OCI-LY7 (cell line): ENCODE data around the gene C10orf95. TPM values are rescaled to one million over a fixed set of nuclear protein-coding genes. Genes with fewer than 3 reads are reported as not detected.

Source experiments
- BruUV-seq: library from RNA; stranded (reverse); fragments of 400-500 nt; replicated peaks from 2 replicates; lab custom pipeline; 2021; lab: Mats Ljungman, UMichigan
- CTCF ChIA-PET: fragments of 300-600 bp; sonication (Branson Sonifier 250); formaldehyde crosslinking; loops from one replicate; lab custom pipeline; 2022; ENCODE audit warnings: antibody characterized with exemption; ENCODE audit not compliant: unreplicated experiment; lab: Charles Lee
- POLR2A ChIA-PET: fragments of 300-600 bp; sonication (Branson Sonifier 250); formaldehyde crosslinking; loops from one replicate; lab custom pipeline; 2022; ENCODE audit warnings: antibody characterized with exemption; lab: Charles Lee
- DNase-seq: peaks from one replicate; pipeline ENCODE4 v3.0.0-alpha.2; 2015; ENCODE audit warnings: low spot score
- H2AFZ ChIP-seq: fragments of 200-600 bp; sonication (generic), shearing (Covaris generic); 2 replicates; pipeline ENCODE4 v1.6.1; 2014; ENCODE audit warnings: mild to moderate bottlenecking, antibody characterized with exemption, low read length, moderate library complexity
- H3K27ac ChIP-seq: fragments of 200-600 bp; sonication (generic); 2 replicates; pipeline ENCODE4 v1.5.1; 2014; ENCODE audit warnings: mixed run types, low read depth, mild to moderate bottlenecking, moderate library complexity, low read length, inconsistent platforms; ENCODE audit not compliant: poor library complexity, severe bottlenecking
- H3K36me3 ChIP-seq: fragments of 200-600 bp; sonication (generic); 2 replicates; pipeline ENCODE4 v1.6.1; 2014; ENCODE audit warnings: mild to moderate bottlenecking, antibody characterized with exemption, low read length, moderate library complexity, mixed read lengths; ENCODE audit not compliant: insufficient read depth
- H3K4me1 ChIP-seq: fragments of 200-600 bp; sonication (generic); 2 replicates; pipeline ENCODE4 v1.5.1; 2014; ENCODE audit warnings: mild to moderate bottlenecking, low read length; ENCODE audit not compliant: insufficient read depth, poor library complexity, severe bottlenecking
- H3K4me2 ChIP-seq: fragments of 200-600 bp; sonication (generic); 2 replicates; pipeline ENCODE4 v1.6.1; 2014; ENCODE audit warnings: mild to moderate bottlenecking, low read length
- H3K4me3 ChIP-seq: fragments of 200-600 bp; sonication (generic); 2 replicates; pipeline ENCODE4 v1.5.1; 2014; ENCODE audit warnings: mild to moderate bottlenecking, low read depth, low read length; ENCODE audit not compliant: poor library complexity, severe bottlenecking
- H3K79me2 ChIP-seq: fragments of 200-600 bp; sonication (generic); 2 replicates; pipeline ENCODE4 v1.6.1; 2016; ENCODE audit warnings: low read depth, mild to moderate bottlenecking, low read length, moderate library complexity, mixed read lengths; ENCODE audit not compliant: insufficient read depth
- H3K9me2 ChIP-seq: fragments of 200-600 bp; sonication (generic); 2 replicates; pipeline ENCODE4 v1.6.1; 2016; ENCODE audit warnings: mild to moderate bottlenecking, low read length, mixed read lengths; ENCODE audit not compliant: insufficient read depth
- H3K9me3 ChIP-seq: fragments of 200-600 bp; sonication (generic); 2 replicates; pipeline ENCODE4 v1.6.1; 2014; ENCODE audit warnings: mild to moderate bottlenecking, mixed run types, low read length, mixed read lengths
- H4K20me1 ChIP-seq: fragments of 200-600 bp; sonication (generic); 2 replicates; pipeline ENCODE4 v1.6.1; 2014; ENCODE audit warnings: mild to moderate bottlenecking, antibody characterized with exemption, low read length, moderate library complexity, mixed read lengths; ENCODE audit not compliant: insufficient read depth
- EZH2phosphoT487 ChIP-seq: fragments of 200-600 bp; sonication (generic); IDR thresholded peaks from 2 replicates; pipeline ENCODE4 v1.6.1; 2018; ENCODE audit warnings: low read depth, borderline replicate concordance, mild to moderate bottlenecking, mixed run types, antibody characterized with exemption, low read length, moderate library complexity, mixed read lengths
- intact Hi-C: fragments of 100-400 bp; cut with micrococcal nuclease; formaldehyde crosslinking; loops from one replicate; pipeline ENCODE4 v1.10.0; 2022; ENCODE audit not compliant: unreplicated experiment
- total RNA-seq, 2 experiments: library from RNA; depleted of rRNA in 1 of 2; stranded (reverse); fragments of >200 nt in 1 of 2; shearing (Covaris generic) in 1 of 2; gene quantifications; 2 replicates each; pipeline ENCODE4 v1.2.3, GENCODE V29; 2014 to 2022
- TF ChIP-seq, protein P1 (sequence below): fragments of 200-600 bp; sonication (generic); conservative IDR thresholded peaks from 2 replicates; pipeline ENCODE4 v1.5.1; 2014; ENCODE audit warnings: mild to moderate bottlenecking, antibody characterized with exemption, low read length, moderate library complexity, mixed read lengths

C10orf95 gene
- total RNA-seq, 2 experiments from 2014 or later, result 0.67 to 3.3 TPM

DNA sequence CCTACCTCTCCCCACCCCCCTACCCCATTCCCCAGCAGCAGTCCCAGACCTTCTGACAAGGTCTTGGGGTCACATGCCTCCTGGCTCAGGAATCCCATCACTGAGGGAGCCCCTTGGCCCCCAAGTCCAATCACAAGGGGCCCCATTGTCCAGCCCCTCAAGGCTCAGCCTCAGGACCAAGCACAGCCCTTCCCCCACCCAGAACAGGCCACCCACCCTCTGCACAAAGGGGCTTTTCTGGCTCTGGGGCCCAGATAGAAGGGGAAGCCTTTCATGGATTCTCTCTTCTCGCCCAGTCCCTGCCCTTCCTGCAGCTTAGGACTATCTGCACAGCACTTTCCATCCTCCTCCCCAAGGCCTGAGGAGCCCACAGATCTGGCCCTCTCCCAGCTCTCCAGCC is 25.9 kb downstream of the C10orf95 start:
- Histone ChIP-seq H3K4me2 (no peak overlapping the region), H3K9me3 (no peaks in the 10 kb centered on the region), H3K4me3 (no peak overlapping the region), H3K4me1 (peaks cover 13% of the 10 kb centered on the region), H3K9me2 (no peaks in the 10 kb centered on the region), H3K27ac (no peak overlapping the region), H3K79me2 (peaks cover 7% of the 10 kb centered on the region; the same call in 1 of the 2 replicates), H2AFZ (no peak overlapping the region), H4K20me1 (no peaks in the 10 kb centered on the region), H3K36me3 (peaks cover 11% of the 10 kb centered on the region; the same call in 1 of the 2 replicates)
- ChIA-PET CTCF (no interaction called here), POLR2A (no interaction called here)
- BruUV-seq, result no TSS peak
- intact Hi-C loops, result no loop called here
- TF ChIP-seq EZH2phosphoT487, result no peak
- TF ChIP-seq, protein P1, sequence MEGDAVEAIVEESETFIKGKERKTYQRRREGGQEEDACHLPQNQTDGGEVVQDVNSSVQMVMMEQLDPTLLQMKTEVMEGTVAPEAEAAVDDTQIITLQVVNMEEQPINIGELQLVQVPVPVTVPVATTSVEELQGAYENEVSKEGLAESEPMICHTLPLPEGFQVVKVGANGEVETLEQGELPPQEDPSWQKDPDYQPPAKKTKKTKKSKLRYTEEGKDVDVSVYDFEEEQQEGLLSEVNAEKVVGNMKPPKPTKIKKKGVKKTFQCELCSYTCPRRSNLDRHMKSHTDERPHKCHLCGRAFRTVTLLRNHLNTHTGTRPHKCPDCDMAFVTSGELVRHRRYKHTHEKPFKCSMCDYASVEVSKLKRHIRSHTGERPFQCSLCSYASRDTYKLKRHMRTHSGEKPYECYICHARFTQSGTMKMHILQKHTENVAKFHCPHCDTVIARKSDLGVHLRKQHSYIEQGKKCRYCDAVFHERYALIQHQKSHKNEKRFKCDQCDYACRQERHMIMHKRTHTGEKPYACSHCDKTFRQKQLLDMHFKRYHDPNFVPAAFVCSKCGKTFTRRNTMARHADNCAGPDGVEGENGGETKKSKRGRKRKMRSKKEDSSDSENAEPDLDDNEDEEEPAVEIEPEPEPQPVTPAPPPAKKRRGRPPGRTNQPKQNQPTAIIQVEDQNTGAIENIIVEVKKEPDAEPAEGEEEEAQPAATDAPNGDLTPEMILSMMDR, result no peak
- no peak for DNase-seq

DNA sequence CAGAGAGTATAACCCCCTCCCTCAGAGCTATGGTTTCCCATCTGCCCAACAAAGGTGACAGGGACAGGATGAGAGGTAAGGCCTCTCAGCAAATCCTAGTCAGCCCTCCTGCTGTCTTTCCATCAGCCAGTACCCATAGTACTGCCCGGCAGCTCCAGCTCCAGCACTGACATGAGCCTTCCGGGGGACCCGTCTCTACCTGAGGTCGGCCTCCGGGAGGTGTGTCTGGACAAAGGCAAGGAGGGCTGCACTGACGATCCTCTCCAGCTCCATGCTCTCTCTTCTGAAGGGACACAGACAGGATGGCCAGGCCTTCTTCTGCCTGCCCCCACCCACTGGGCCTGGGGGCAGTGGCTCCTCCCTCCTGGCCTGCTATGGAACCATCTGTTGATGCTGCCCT is 26.4 kb downstream of the C10orf95 start:
- POLR2A ChIA-PET, result no interaction called here
- Histone ChIP-seq H3K9me2 (no peaks in the 10 kb centered on the region), H3K79me2 (peaks cover 6% of the 10 kb centered on the region; the same call in 1 of the 2 replicates), H3K27ac (no peak overlapping the region), H3K4me3 (no peak overlapping the region), H3K4me1 (peaks cover 18% of the 10 kb centered on the region), H3K4me2 (no peak overlapping the region), H3K36me3 (peaks cover 11% of the 10 kb centered on the region; the same call in 1 of the 2 replicates), H4K20me1 (no peaks in the 10 kb centered on the region), H2AFZ (no peak overlapping the region), H3K9me3 (no peaks in the 10 kb centered on the region)
- intact Hi-C loops, result loop anchor here (5.0 kb wide), 1 partner anchor 157 kb away; no protein-coding TSS in a partner anchor
- no peak for TF ChIP-seq EZH2phosphoT487
- TF ChIP-seq, protein P1, result no peak
- no peak for DNase-seq
- CTCF ChIA-PET, result no interaction called here
- no TSS peak for BruUV-seq

DNA sequence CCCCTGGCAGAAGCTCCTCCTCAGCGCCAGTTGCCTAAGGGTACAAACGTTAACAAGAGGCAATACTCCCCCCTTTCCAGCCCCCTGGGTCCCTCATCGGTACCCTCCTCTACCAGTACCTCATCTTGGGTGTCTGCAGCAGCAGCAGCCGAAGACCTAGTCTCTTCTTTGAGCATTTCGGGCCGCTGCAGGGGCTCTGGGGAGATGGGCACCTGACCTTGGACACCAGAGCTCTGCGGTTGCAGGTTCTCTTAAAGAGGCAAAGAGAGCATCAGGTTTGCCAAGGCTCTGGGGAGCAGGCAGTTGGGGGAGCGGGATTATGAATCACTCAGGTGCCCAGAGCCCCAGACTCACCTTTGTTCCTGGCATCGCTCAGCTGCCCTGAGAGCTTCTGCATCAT is 27.2 kb downstream of the C10orf95 start:
- H3K4me1 ChIP-seq, result peaks cover 25% of the 10 kb centered on the region
- ChIA-PET POLR2A (no interaction called here), CTCF (interaction anchor here (1.0 kb wide), 1 partner anchor 25 kb away, joined by 3 read pairs; no protein-coding TSS in a partner anchor)
- H3K36me3 ChIP-seq, result peaks cover 11% of the 10 kb centered on the region; the same call in 1 of the 2 replicates
- intact Hi-C loops, result loop anchor here (5.0 kb wide), 1 partner anchor 158 kb away; no protein-coding TSS in a partner anchor
- no peak overlapping the region for H3K4me3 ChIP-seq
- H3K9me3 ChIP-seq, result no peaks in the 10 kb centered on the region
- no TSS peak for BruUV-seq
- H3K9me2 ChIP-seq, result no peaks in the 10 kb centered on the region
- H3K79me2 ChIP-seq, result peaks cover 6% of the 10 kb centered on the region; the same call in 1 of the 2 replicates
- no peak for DNase-seq
- TF ChIP-seq EZH2phosphoT487, result no peak
- TF ChIP-seq, protein P1, result no peak
- H3K4me2 ChIP-seq, result no peak overlapping the region
- H4K20me1 ChIP-seq, result no peaks in the 10 kb centered on the region
- H2AFZ ChIP-seq, result no peak overlapping the region
- no peak overlapping the region for H3K27ac ChIP-seq
